Hepatocyte (in vitro differentiated cells): ENCODE measurements around the gene CLEC2D.

Experiments used
- EZH2 ChIP-seq: fragments of 200-600 bp; sonication (generic); IDR thresholded peaks from 2 replicates; pipeline ENCODE4 v1.6.1; 2016; ENCODE audit warnings: antibody characterized with exemption, mild to moderate bottlenecking, borderline replicate concordance
- EZH2phosphoT487 ChIP-seq: fragments of 200-600 bp; sonication (generic); IDR thresholded peaks from one replicate; pipeline ENCODE4 v1.6.1; 2018; ENCODE audit warnings: antibody characterized with exemption, mild to moderate bottlenecking, low read depth, moderate library complexity; ENCODE audit not compliant: unreplicated experiment, severe bottlenecking

DNA sequence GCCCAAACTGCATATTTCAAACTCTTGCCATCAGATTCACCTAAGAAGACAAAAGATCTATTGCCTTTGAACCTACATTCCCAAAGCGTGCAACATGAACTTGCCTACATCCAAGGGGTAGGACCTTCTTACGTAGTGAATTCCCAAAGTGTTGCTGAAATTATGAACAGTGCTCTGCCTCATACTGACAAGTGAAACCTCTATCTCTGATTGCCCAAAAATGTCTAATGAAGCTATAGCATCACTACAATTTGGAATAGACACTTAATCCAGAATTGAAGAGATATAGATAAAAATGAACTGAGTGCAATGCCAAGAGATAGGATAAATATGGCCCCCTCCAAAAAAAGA is 31.1 kb downstream of the CLEC2D start:
- no peak for TF ChIP-seq EZH2
- TF ChIP-seq EZH2phosphoT487, result no peak
